Neural cell (in vitro differentiated cells): ENCODE measurements around the gene IVNS1ABP.
"Not testable (repeated sequence)": the region's sequence is repeated elsewhere in the genome, so short reads cannot be mapped to it uniquely, and the experiment has no call there.

Experiments
- CTCF ChIP-seq: fragments of 450-650 bp; IDR thresholded peaks from 2 replicates; pipeline ENCODE4 v1.5.1; 2014; ENCODE audit warnings: antibody characterized with exemption, mild to moderate bottlenecking, moderate library complexity; ENCODE audit not compliant: poor library complexity, severe bottlenecking
- EP300 ChIP-seq: fragments of 450-650 bp; conservative IDR thresholded peaks from 2 replicates; pipeline ENCODE4 v1.6.1; 2014; ENCODE audit warnings: antibody characterized with exemption, mild to moderate bottlenecking, moderate library complexity; ENCODE audit not compliant: poor library complexity, severe bottlenecking
- EZH2 ChIP-seq: fragments of 200-600, 300-800 bp; shearing (Covaris generic), sonication (generic); IDR thresholded peaks from 2 replicates; pipeline ENCODE4 v1.6.1; 2014; ENCODE audit warnings: antibody characterized with exemption, low read length, borderline replicate concordance, mild to moderate bottlenecking; ENCODE audit not compliant: insufficient read depth, poor library complexity, severe bottlenecking
- POLR2AphosphoS5 ChIP-seq: IDR thresholded peaks from 2 replicates; pipeline ENCODE4 v1.6.1; 2012
- RAD21 ChIP-seq: fragments of 450-650 bp; conservative IDR thresholded peaks from 2 replicates; pipeline ENCODE4 v1.6.1; 2014; ENCODE audit warnings: antibody characterized with exemption, mild to moderate bottlenecking, moderate library complexity
- REST ChIP-seq: IDR thresholded peaks from 2 replicates; pipeline ENCODE4 v1.6.1; 2012; ENCODE audit warnings: borderline replicate concordance
- TAF1 ChIP-seq: IDR thresholded peaks from 2 replicates; pipeline ENCODE4 v1.6.1; 2012; ENCODE audit warnings: low read depth

GRCh38 chr1:185251928-185252327, 65.1 kb downstream of the IVNS1ABP start:
- not testable (repeated sequence) for TF ChIP-seq POLR2AphosphoS5, TAF1, CTCF, EZH2, RAD21, EP300, REST
